ENCODE results near the gene SERPINA6. TPM values are rescaled to one million over a fixed set of nuclear protein-coding genes. Genes with fewer than 3 reads are reported as not detected.

The SERPINA6 gene
- total RNA-seq, 1 donor from 2014 or later: not detected

GRCh38 chr14:94293578-94293924 is 29.6 kb downstream of the SERPINA6 start:
- no peak for FAIRE-seq
- H3K9ac ChIP-seq (ENCODE audit: low read length): no peak overlapping the region
- no peak for DNase-seq (ENCODE audit: low read depth)
- H3K27me3 Mint-ChIP-seq (ENCODE audit: low read depth, unreplicated experiment): peaks cover 14% of the 10 kb centered on the region
- H3K4me1 ChIP-seq (ENCODE audit: insufficient read depth, low read length): no peaks in the 10 kb centered on the region
- no peak overlapping the region for H3K27ac ChIP-seq (ENCODE audit: low read depth, low read length)
- TF ChIP-seq, protein P1, sequence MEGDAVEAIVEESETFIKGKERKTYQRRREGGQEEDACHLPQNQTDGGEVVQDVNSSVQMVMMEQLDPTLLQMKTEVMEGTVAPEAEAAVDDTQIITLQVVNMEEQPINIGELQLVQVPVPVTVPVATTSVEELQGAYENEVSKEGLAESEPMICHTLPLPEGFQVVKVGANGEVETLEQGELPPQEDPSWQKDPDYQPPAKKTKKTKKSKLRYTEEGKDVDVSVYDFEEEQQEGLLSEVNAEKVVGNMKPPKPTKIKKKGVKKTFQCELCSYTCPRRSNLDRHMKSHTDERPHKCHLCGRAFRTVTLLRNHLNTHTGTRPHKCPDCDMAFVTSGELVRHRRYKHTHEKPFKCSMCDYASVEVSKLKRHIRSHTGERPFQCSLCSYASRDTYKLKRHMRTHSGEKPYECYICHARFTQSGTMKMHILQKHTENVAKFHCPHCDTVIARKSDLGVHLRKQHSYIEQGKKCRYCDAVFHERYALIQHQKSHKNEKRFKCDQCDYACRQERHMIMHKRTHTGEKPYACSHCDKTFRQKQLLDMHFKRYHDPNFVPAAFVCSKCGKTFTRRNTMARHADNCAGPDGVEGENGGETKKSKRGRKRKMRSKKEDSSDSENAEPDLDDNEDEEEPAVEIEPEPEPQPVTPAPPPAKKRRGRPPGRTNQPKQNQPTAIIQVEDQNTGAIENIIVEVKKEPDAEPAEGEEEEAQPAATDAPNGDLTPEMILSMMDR (IDR thresholded peaks at IDR 0.05; ENCODE audit: insufficient read depth, low read depth, low read length): no peak
- no peak for TF ChIP-seq EZH2 (IDR thresholded peaks at IDR 0.05; ENCODE audit: insufficient read depth, low read length)
- H3K9me3 Mint-ChIP-seq (ENCODE audit: unreplicated experiment): peaks cover 3% of the 10 kb centered on the region
- no peaks in the 10 kb centered on the region for H3K4me1 Mint-ChIP-seq (ENCODE audit: low read depth, unreplicated experiment)
- H3K36me3 Mint-ChIP-seq (ENCODE audit: low read depth, unreplicated experiment): peaks cover 4% of the 10 kb centered on the region
- H3K4me3 ChIP-seq (ENCODE audit: insufficient read depth, low read depth, low read length): no peak overlapping the region
- H3K4me2 ChIP-seq (ENCODE audit: low read length): no peak overlapping the region
- no peaks in the 10 kb centered on the region for H3K9me3 ChIP-seq (ENCODE audit: insufficient read depth, low read depth, low read length)
- H3K36me3 ChIP-seq (ENCODE audit: insufficient read depth, low read length): no peaks in the 10 kb centered on the region
- no peak overlapping the region for H3K4me3 Mint-ChIP-seq (ENCODE audit: unreplicated experiment)
- no peaks in the 10 kb centered on the region for H3K27me3 ChIP-seq (ENCODE audit: insufficient read depth, low read length)
- no peaks in the 10 kb centered on the region for H3K79me2 ChIP-seq (ENCODE audit: insufficient read depth, low read length)
- H3K27ac Mint-ChIP-seq (ENCODE audit: unreplicated experiment): no peak overlapping the region
- H2AFZ ChIP-seq (ENCODE audit: low read depth, low read length): no peak overlapping the region
- no peaks in the 10 kb centered on the region for H4K20me1 ChIP-seq (ENCODE audit: insufficient read depth, low read length)

- Histone ChIP-seq H3K36me3 (ENCODE audit: insufficient read depth, low read length) (no peaks in the 10 kb centered on the region), H3K27me3 (ENCODE audit: insufficient read depth, low read length) (no peaks in the 10 kb centered on the region), H2AFZ (ENCODE audit: low read depth, low read length) (no peak within 1 kb of the TSS), H3K9me3 (ENCODE audit: insufficient read depth, low read depth, low read length) (no peaks in the 10 kb centered on the region), H3K4me3 (ENCODE audit: insufficient read depth, low read depth, low read length) (no peak within 1 kb of the TSS), H3K9ac (ENCODE audit: low read length) (no peak within 1 kb of the TSS), H3K79me2 (ENCODE audit: insufficient read depth, low read length) (no peaks in the 10 kb centered on the region), H4K20me1 (ENCODE audit: insufficient read depth, low read length) (no peaks in the 10 kb centered on the region), H3K27ac (ENCODE audit: low read depth, low read length) (no peak within 1 kb of the TSS), H3K4me1 (ENCODE audit: insufficient read depth, low read length) (no peaks in the 10 kb centered on the region), H3K4me2 (ENCODE audit: low read length) (no peak within 1 kb of the TSS)
- FAIRE-seq (no peak), DNase-seq (ENCODE audit: low read depth) (no peak)
- Mint-ChIP-seq H3K36me3 (ENCODE audit: low read depth, unreplicated experiment) (peaks cover 4% of the 10 kb centered on the region), H3K4me1 (ENCODE audit: low read depth, unreplicated experiment) (no peaks in the 10 kb centered on the region), H3K27me3 (ENCODE audit: low read depth, unreplicated experiment) (peaks cover 14% of the 10 kb centered on the region), H3K4me3 (ENCODE audit: unreplicated experiment) (no peak within 1 kb of the TSS), H3K9me3 (ENCODE audit: unreplicated experiment) (peaks cover 4% of the 10 kb centered on the region), H3K27ac (ENCODE audit: unreplicated experiment) (no peak within 1 kb of the TSS)
- TF ChIP-seq, protein P1 (IDR thresholded peaks at IDR 0.05; ENCODE audit: insufficient read depth, low read depth, low read length): no peak
- TF ChIP-seq EZH2 (IDR thresholded peaks at IDR 0.05; ENCODE audit: insufficient read depth, low read length): no peak
These were observed 30.1 kb downstream of the SERPINA6 start, which contains the start of gene SERPINA10 for GRCh38 chr14:94292872-94293577. TSS of gene SERPINA10 (minus strand) at chr14:94293268. CDS start at chr14:94290593, 2,675 bp downstream.

DNA sequence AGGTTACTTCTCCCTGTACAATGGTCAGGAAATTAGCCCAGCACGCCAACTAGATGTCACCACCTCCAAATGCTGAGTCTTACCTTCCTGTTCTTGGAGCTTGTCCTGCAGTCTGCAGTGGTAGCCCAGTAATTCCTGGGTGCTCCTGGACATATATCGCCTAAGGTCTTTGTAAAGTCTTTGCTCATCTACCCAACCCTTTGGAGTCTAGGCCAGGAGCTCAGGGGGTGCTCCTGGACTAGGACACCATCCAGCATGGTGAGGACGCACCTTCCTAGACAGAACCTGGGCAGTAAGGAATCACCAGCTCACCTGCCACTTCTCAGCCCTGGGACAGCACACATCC is 30.6 kb downstream of the SERPINA6 start:
- Mint-ChIP-seq H3K9me3 (ENCODE audit: unreplicated experiment) (peaks cover 2% of the 10 kb centered on the region), H3K36me3 (ENCODE audit: low read depth, unreplicated experiment) (peaks cover 4% of the 10 kb centered on the region), H3K4me1 (ENCODE audit: low read depth, unreplicated experiment) (no peaks in the 10 kb centered on the region), H3K27ac (ENCODE audit: unreplicated experiment) (no peak overlapping the region), H3K4me3 (ENCODE audit: unreplicated experiment) (no peak overlapping the region), H3K27me3 (ENCODE audit: low read depth, unreplicated experiment) (peaks cover 14% of the 10 kb centered on the region)
- no peak for TF ChIP-seq EZH2 (IDR thresholded peaks at IDR 0.05; ENCODE audit: insufficient read depth, low read length)
- TF ChIP-seq, protein P1 (IDR thresholded peaks at IDR 0.05; ENCODE audit: insufficient read depth, low read depth, low read length): no peak
- Histone ChIP-seq H3K79me2 (ENCODE audit: insufficient read depth, low read length) (no peaks in the 10 kb centered on the region), H3K4me3 (ENCODE audit: insufficient read depth, low read depth, low read length) (no peak overlapping the region), H3K4me2 (ENCODE audit: low read length) (no peak overlapping the region), H3K9me3 (ENCODE audit: insufficient read depth, low read depth, low read length) (no peaks in the 10 kb centered on the region), H3K27ac (ENCODE audit: low read depth, low read length) (no peak overlapping the region), H3K36me3 (ENCODE audit: insufficient read depth, low read length) (no peaks in the 10 kb centered on the region), H4K20me1 (ENCODE audit: insufficient read depth, low read length) (no peaks in the 10 kb centered on the region), H3K9ac (ENCODE audit: low read length) (no peak overlapping the region), H3K27me3 (ENCODE audit: insufficient read depth, low read length) (no peaks in the 10 kb centered on the region), H2AFZ (ENCODE audit: low read depth, low read length) (no peak overlapping the region), H3K4me1 (ENCODE audit: insufficient read depth, low read length) (no peaks in the 10 kb centered on the region)
- FAIRE-seq (no peak), DNase-seq (ENCODE audit: low read depth) (no peak)

All from astrocyte (in vitro differentiated cells and primary cell).